GM12878 (cell line): ENCODE results near the gene UBE2O.

Source experiments
- CBX5 ChIP-seq: sonication (generic); IDR thresholded peaks from 2 replicates; pipeline ENCODE4 v1.6.1; 2016; ENCODE audit warnings: low read depth, moderate library complexity, mild to moderate bottlenecking, inconsistent platforms
- NFIC ChIP-seq: IDR thresholded peaks from 2 replicates; pipeline ENCODE4 v1.6.1; 2012; ENCODE audit warnings: low read depth, mild to moderate bottlenecking, inconsistent platforms, low read length, moderate library complexity
- POLR2A ChIP-seq: IDR thresholded peaks from 2 replicates; pipeline ENCODE4 v1.6.1; 2011; ENCODE audit warnings: low read depth, mild to moderate bottlenecking, low read length
- POLR2AphosphoS5 ChIP-seq: IDR thresholded peaks from 2 replicates; pipeline ENCODE4 v1.6.1; 2011; ENCODE audit warnings: mild to moderate bottlenecking, low read length, inconsistent platforms
- YY1 ChIP-seq: IDR thresholded peaks from 2 replicates; pipeline ENCODE4 v1.6.1; 2011; ENCODE audit warnings: low read depth, mild to moderate bottlenecking, low read length
- ZBED1 ChIP-seq: IDR thresholded peaks from 2 replicates; pipeline ENCODE4 v1.6.1; 2016; ENCODE audit warnings: borderline replicate concordance
- TF ChIP-seq, protein P1 (sequence below), 3 experiments: IDR thresholded peaks in 2 of 3; conservative IDR thresholded peaks in 1 of 3; 2 replicates each; pipeline ENCODE4 v1.5.1; 2011; ENCODE audit warnings: low read depth in 3 of 3, low read length in 3 of 3, mild to moderate bottlenecking in 3 of 3, control low read depth in 2 of 3, moderate library complexity in 2 of 3, inconsistent platforms in 1 of 3, mixed read lengths in 1 of 3; ENCODE audit not compliant: control insufficient read depth in 2 of 3, insufficient read depth in 1 of 3; ENCODE audit errors: extremely low read depth in 1 of 3
- TF ChIP-seq, protein P2 (sequence below): fragments of 450-650 bp; IDR thresholded peaks from 2 replicates; pipeline ENCODE4 v1.6.1; 2017; ENCODE audit warnings: antibody characterized with exemption, mild to moderate bottlenecking, moderate library complexity
- TF ChIP-seq, protein P3 (sequence below): fragments of 450-650 bp; IDR thresholded peaks from 2 replicates; pipeline ENCODE4 v1.6.1; 2016; ENCODE audit warnings: mild to moderate bottlenecking

DNA sequence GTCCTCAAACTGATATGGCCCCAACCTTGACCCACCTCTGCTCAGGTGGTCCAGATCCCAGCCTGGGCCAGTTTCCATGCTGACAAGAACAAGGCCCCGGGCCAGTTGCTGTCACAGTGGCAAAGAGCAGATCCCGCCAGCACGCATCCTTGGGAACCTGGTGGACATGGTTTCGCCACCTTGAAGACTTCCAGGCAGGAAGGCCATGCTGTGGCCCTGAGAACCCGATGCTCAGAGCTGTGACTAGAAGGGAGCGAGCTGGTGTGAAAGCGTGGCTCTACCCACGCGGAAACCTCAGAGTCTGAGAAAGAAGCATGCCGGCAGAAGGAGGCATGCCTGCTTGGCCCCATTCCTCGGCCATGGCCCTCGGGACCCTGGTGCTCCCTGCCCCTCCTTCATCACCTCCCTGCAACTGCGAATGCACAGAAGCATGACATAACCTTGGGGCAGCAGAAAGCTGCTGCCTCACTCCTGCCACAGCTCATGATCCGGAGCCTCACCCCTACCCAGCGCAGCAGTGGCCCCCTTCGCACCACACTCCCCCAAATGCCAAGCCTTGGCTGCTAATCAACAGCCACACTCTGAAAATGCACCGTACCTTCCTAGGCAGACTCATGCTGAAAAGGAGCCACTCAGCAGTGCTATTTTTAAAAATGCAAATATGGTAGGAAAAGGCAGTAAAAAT, 33.2 kb downstream of the UBE2O start:
- TF ChIP-seq POLR2A (no peak), POLR2AphosphoS5 (no peak), CBX5 (no peak), NFIC (no peak), ZBED1 (no peak), YY1 (no peak)
- TF ChIP-seq, protein P1, sequence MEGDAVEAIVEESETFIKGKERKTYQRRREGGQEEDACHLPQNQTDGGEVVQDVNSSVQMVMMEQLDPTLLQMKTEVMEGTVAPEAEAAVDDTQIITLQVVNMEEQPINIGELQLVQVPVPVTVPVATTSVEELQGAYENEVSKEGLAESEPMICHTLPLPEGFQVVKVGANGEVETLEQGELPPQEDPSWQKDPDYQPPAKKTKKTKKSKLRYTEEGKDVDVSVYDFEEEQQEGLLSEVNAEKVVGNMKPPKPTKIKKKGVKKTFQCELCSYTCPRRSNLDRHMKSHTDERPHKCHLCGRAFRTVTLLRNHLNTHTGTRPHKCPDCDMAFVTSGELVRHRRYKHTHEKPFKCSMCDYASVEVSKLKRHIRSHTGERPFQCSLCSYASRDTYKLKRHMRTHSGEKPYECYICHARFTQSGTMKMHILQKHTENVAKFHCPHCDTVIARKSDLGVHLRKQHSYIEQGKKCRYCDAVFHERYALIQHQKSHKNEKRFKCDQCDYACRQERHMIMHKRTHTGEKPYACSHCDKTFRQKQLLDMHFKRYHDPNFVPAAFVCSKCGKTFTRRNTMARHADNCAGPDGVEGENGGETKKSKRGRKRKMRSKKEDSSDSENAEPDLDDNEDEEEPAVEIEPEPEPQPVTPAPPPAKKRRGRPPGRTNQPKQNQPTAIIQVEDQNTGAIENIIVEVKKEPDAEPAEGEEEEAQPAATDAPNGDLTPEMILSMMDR (IDR thresholded peaks at IDR 0.05 in 2 of 3, conservative IDR thresholded peaks at IDR 0.05 in 1 of 3; ENCODE audit: control insufficient read depth in 2 of 3, extremely low read depth in 1 of 3, insufficient read depth in 1 of 3, low read depth in 3 of 3, low read length in 3 of 3): no peak
- TF ChIP-seq, protein P2, sequence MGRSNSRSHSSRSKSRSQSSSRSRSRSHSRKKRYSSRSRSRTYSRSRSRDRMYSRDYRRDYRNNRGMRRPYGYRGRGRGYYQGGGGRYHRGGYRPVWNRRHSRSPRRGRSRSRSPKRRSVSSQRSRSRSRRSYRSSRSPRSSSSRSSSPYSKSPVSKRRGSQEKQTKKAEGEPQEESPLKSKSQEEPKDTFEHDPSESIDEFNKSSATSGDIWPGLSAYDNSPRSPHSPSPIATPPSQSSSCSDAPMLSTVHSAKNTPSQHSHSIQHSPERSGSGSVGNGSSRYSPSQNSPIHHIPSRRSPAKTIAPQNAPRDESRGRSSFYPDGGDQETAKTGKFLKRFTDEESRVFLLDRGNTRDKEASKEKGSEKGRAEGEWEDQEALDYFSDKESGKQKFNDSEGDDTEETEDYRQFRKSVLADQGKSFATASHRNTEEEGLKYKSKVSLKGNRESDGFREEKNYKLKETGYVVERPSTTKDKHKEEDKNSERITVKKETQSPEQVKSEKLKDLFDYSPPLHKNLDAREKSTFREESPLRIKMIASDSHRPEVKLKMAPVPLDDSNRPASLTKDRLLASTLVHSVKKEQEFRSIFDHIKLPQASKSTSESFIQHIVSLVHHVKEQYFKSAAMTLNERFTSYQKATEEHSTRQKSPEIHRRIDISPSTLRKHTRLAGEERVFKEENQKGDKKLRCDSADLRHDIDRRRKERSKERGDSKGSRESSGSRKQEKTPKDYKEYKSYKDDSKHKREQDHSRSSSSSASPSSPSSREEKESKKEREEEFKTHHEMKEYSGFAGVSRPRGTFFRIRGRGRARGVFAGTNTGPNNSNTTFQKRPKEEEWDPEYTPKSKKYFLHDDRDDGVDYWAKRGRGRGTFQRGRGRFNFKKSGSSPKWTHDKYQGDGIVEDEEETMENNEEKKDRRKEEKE: no peak
- TF ChIP-seq, protein P3, sequence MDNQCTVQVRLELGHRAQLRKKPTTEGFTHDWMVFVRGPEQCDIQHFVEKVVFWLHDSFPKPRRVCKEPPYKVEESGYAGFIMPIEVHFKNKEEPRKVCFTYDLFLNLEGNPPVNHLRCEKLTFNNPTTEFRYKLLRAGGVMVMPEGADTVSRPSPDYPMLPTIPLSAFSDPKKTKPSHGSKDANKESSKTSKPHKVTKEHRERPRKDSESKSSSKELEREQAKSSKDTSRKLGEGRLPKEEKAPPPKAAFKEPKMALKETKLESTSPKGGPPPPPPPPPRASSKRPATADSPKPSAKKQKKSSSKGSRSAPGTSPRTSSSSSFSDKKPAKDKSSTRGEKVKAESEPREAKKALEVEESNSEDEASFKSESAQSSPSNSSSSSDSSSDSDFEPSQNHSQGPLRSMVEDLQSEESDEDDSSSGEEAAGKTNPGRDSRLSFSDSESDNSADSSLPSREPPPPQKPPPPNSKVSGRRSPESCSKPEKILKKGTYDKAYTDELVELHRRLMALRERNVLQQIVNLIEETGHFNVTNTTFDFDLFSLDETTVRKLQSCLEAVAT: no peak
